Measurements from ENCODE around the gene RFC5. TPM values are rescaled to one million over a fixed set of nuclear protein-coding genes. Genes with fewer than 3 reads are reported as not detected.

The RFC5 gene
- total and polyA plus RNA-seq, 2 of the 8 experiments (the other 6 are each of a cell fraction or from before 2014, with no cell fraction given): 34.4 to 40.6 TPM

DNA sequence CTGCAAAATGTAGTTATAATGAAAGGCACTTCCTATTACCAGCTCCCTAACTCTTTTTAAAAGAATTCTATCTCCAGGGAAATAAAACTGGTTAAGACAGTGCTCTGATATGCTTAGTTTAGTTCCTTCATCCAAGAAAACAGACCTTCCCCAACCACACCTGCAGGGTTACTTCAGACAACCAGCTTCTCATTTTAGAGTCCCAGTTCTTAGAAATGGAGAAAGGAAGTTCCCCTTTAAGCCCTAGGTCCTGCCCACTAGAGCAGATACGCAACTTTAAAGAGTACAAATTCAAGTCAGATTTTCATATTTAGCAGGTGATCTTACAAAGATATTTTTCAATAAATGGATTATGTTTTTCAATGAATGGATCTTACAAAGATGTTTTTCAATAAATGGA is 48.9 kb downstream of the RFC5 start:
- Histone ChIP-seq H3K36me3 (ENCODE audit: control insufficient read depth in 2 of 4, insufficient read depth in 4 of 4, low read length in 3 of 4) (peaks cover 5 to 37% (median 17%) of the 10 kb centered on the region in 4 experiments; a peak in 7 of 8 replicates), H3K9me3 (ENCODE audit: insufficient read depth in 2 of 2, low read depth in 1 of 2, low read length in 1 of 2) (no peaks in the 10 kb centered on the region), H2BK12ac (ENCODE audit: low read depth, low read length) (no peak overlapping the region), H3K27ac (ENCODE audit: low read depth, low read length) (no peak overlapping the region), H3K4ac (replicated peaks; ENCODE audit: insufficient read length, low read depth, low read length) (no peak overlapping the region), H3K23me2 (ENCODE audit: low read depth, low read length) (peaks cover 2% of the 10 kb centered on the region; the same call in 1 of the 2 replicates), H3K79me1 (ENCODE audit: low read depth, low read length) (peaks cover 2% of the 10 kb centered on the region; the same call in 1 of the 2 replicates), H2BK5ac (ENCODE audit: low read depth, low read length) (no peak overlapping the region), H3K18ac (ENCODE audit: extremely low read depth, low read length) (no peak overlapping the region), H4K91ac (replicated peaks; ENCODE audit: insufficient read length, low read length) (no peak overlapping the region), H3K4me3 (ENCODE audit: extremely low read depth in 1 of 4, insufficient read depth in 2 of 4, low read depth in 3 of 4, low read length in 4 of 4) (no peak overlapping the region), H3K4me1 (replicated peaks in 1 of 4; ENCODE audit: control insufficient read depth in 3 of 4, insufficient read depth in 4 of 4, low read length in 3 of 4) (peaks cover 3 to 8% (median 7%) of the 10 kb centered on the region in 4 experiments; a peak in 6 of 7 replicates), H4K5ac (ENCODE audit: insufficient read length, low read depth, low read length) (no peak overlapping the region), H3K9ac (replicated peaks in 1 of 4; ENCODE audit: extremely low read depth in 1 of 4, low read depth in 3 of 4, low read length in 3 of 4) (no peak overlapping the region), H4K20me1 (replicated peaks in 1 of 2; ENCODE audit: control insufficient read depth in 1 of 2, insufficient read depth in 2 of 2, low read length in 2 of 2) (no peaks in the 10 kb centered on the region), H3K56ac (replicated peaks; ENCODE audit: insufficient read length, low read depth, low read length) (no peak overlapping the region), H3K14ac (ENCODE audit: insufficient read length) (no peak overlapping the region), H2BK120ac (replicated peaks; ENCODE audit: low read depth, low read length) (no peak overlapping the region), H3K23ac (ENCODE audit: insufficient read length) (no peak overlapping the region), H3K4me2 (ENCODE audit: insufficient read depth in 1 of 2, low read depth in 2 of 2, low read length in 2 of 2) (no peak overlapping the region), H4K8ac (ENCODE audit: extremely low read depth, insufficient read depth, low read length) (no peak overlapping the region), H2BK20ac (ENCODE audit: low read length) (no peak overlapping the region), H3K79me2 (ENCODE audit: control insufficient read depth in 1 of 2, insufficient read depth in 2 of 2, low read length in 2 of 2) (peaks cover 0 to 7% of the 10 kb centered on the region in 2 experiments; a peak in 2 of 4 replicates), H2AFZ (ENCODE audit: low read length) (no peak overlapping the region), H2BK15ac (ENCODE audit: low read length) (no peak overlapping the region), H3K27me3 (replicated peaks in 1 of 4; ENCODE audit: control insufficient read depth in 3 of 4, extremely low read depth in 1 of 4, insufficient read depth in 3 of 4, low read length in 3 of 4) (no peaks in the 10 kb centered on the region), H2AK5ac (ENCODE audit: low read depth, low read length) (no peak overlapping the region)
- WGBS, 2 experiments (ENCODE audit: extremely low coverage in 1 of 2, insufficient coverage in 1 of 2, insufficient read length in 1 of 2, insufficient replicate concordance in 2 of 2, low coverage in 1 of 2, low lambda C conversion rate in 2 of 2, missing lambda C conversion rate in 1 of 2): 100% methylated on average over 1 of the region's 1 CpG; no CpG with 5 or more reads in 1 of the 2 experiments
- FAIRE-seq (no peak), DNase-seq (ENCODE audit: low read depth in 1 of 2, low spot score in 2 of 2) (no peak)
- POLR2A ChIA-PET (ENCODE audit: partially characterized antibody): interaction anchor here (0.7 to 12.8 kb wide), 11 partner anchors 8 to 319 kb away, joined by 3 to 106 read pairs (median 10); partner anchors contain the start of gene VSIG10
- CTCF ChIA-PET (ENCODE audit: partially characterized antibody): interaction anchor here (0.9 to 5.5 kb wide), 16 partner anchors 10 to 311 kb away, joined by 3 to 49 read pairs (median 4); partner anchors contain the start of genes SUDS3 and VSIG10
- no peak for TF ChIP-seq TCF12 (IDR thresholded peaks at IDR 0.05; ENCODE audit: low read depth, low read length)
